Measurements from ENCODE around the gene GABBR1.

The GABBR1 gene

GRCh38 chr6:29652198-29652584, 19.2 kb upstream of the GABBR1 start:
- DNase-seq, result no peak

- peak; percentile 12 for DNase-seq
Observed at GRCh38 chr6:29651413-29652197, 18.6 kb upstream of the GABBR1 start.

- peak; percentile 91 for DNase-seq
Observed at GRCh38 chr6:29649701-29650673, 17.0 kb upstream of the GABBR1 start.

GRCh38 chr6:29647927-29648642, 15.1 kb upstream of the GABBR1 start:
- DNase-seq, result peak; percentile 25

- no peak for DNase-seq
Observed at GRCh38 chr6:29641430-29642148, 8.6 kb upstream of the GABBR1 start.

GRCh38 chr6:29637247-29637646, 4.3 kb upstream of the GABBR1 start:
- no peak for DNase-seq

- peak; percentile 61 for DNase-seq
Observed at GRCh38 chr6:29633534-29633905, 537 bp upstream of the GABBR1 start.

- peak; percentile 19 for DNase-seq
Observed at GRCh38 chr6:29631860-29632731, 887 bp downstream of the GABBR1 start.

GRCh38 chr6:29631209-29631810, 1.7 kb downstream of the GABBR1 start:
- no peak for DNase-seq

GRCh38 chr6:29630315-29630714, 2.7 kb downstream of the GABBR1 start:
- DNase-seq, result no peak

GRCh38 chr6:29629571-29629970, 3.4 kb downstream of the GABBR1 start:
- DNase-seq, result no peak

- DNase-seq, result peak; percentile 65
Observed at GRCh38 chr6:29628419-29629281, 4.3 kb downstream of the GABBR1 start.

- no peak for DNase-seq
Observed at GRCh38 chr6:29627755-29628418, 5.1 kb downstream of the GABBR1 start.

GRCh38 chr6:29626948-29627754, 5.8 kb downstream of the GABBR1 start:
- DNase-seq, result no peak

- DNase-seq, result no peak
Observed at GRCh38 chr6:29625337-29625930, 7.5 kb downstream of the GABBR1 start.

GRCh38 chr6:29624520-29624961, 8.4 kb downstream of the GABBR1 start:
- DNase-seq, result no peak

- no peak for DNase-seq
Observed at GRCh38 chr6:29620630-29621029, 12.4 kb downstream of the GABBR1 start.

GRCh38 chr6:29619578-29620160, 13.3 kb downstream of the GABBR1 start:
- DNase-seq, result no peak

Data from NCI-H526 treated with DMSO at 0.1 percent for 48 hours (cell line).